HG02610 (cell line): ENCODE results near the gene CACNA2D4.
"Not testable (repeated sequence)": the region's sequence is repeated elsewhere in the genome, so short reads cannot be mapped to it uniquely, and the experiment has no call there.

ENCODE experiments used
- ATAC-seq: cut with Tn5 transposase; IDR thresholded peaks from one replicate; pipeline ENCODE4 v1.9.1; 2021; ENCODE audit warnings: mild to moderate bottlenecking, moderate library complexity; ENCODE audit not compliant: unreplicated experiment

Gene CACNA2D4

GRCh38 chr12:1820191-1820895 lies 98.1 kb downstream of the CACNA2D4 start, which contains the start of gene LRTM2:
Gene LRTM2 (plus strand): TSS chr12:1820565. CDS start chr12:1828149, 7,584 bp downstream.
- no peak for ATAC-seq

GRCh38 chr12:1819571-1819970 lies 98.9 kb downstream of the CACNA2D4 start:
- no peak for ATAC-seq

- ATAC-seq: no peak
These were observed 99.4 kb downstream of the CACNA2D4 start for GRCh38 chr12:1819050-1819449.

GRCh38 chr12:1817928-1818327 lies 100.5 kb downstream of the CACNA2D4 start:
- not testable (repeated sequence) for ATAC-seq

- no peak for ATAC-seq
These were observed 101.6 kb downstream of the CACNA2D4 start for GRCh38 chr12:1816730-1817348.

- ATAC-seq: no peak
These were observed 102.4 kb downstream of the CACNA2D4 start for GRCh38 chr12:1815814-1816729.

- ATAC-seq: no peak
These were observed 103.3 kb downstream of the CACNA2D4 start for GRCh38 chr12:1815108-1815507.

GRCh38 chr12:1814266-1814665 lies 104.2 kb downstream of the CACNA2D4 start:
- no peak for ATAC-seq

GRCh38 chr12:1812650-1813302 lies 105.7 kb downstream of the CACNA2D4 start:
- ATAC-seq: no peak

- no peak for ATAC-seq
These were observed 106.5 kb downstream of the CACNA2D4 start for GRCh38 chr12:1811948-1812291.

GRCh38 chr12:1811281-1811947 lies 107.0 kb downstream of the CACNA2D4 start:
- ATAC-seq: no peak

- no peak for ATAC-seq
These were observed 107.5 kb downstream of the CACNA2D4 start for GRCh38 chr12:1810931-1811280.

- no peak for ATAC-seq
These were observed 108.1 kb downstream of the CACNA2D4 start for GRCh38 chr12:1810201-1810930.

- ATAC-seq: no peak
These were observed 108.8 kb downstream of the CACNA2D4 start for GRCh38 chr12:1809591-1810190.

GRCh38 chr12:1808798-1809480 lies 109.5 kb downstream of the CACNA2D4 start:
- ATAC-seq: no peak

- no peak for ATAC-seq
These were observed 110.2 kb downstream of the CACNA2D4 start for GRCh38 chr12:1808036-1808797.

GRCh38 chr12:1807087-1807860 lies 111.2 kb downstream of the CACNA2D4 start:
- ATAC-seq: no peak
